ENCODE data around the gene MTHFS. TPM values are rescaled to one million over a fixed set of nuclear protein-coding genes. Genes with fewer than 3 reads are reported as not detected.
"Not testable (repeated sequence)": the region's sequence is repeated elsewhere in the genome, so short reads cannot be mapped to it uniquely, and the experiment has no call there.

Gene MTHFS
- total RNA-seq, 4 donors from 2014 or later = 4.3 to 10.9 (median 10.2) TPM

GRCh38 chr15:79904271-79904670, 7.5 kb upstream of the MTHFS start:
- 84% methylated on average over 4 of the region's 4 CpGs for WGBS
- H3K36me3 ChIP-seq = no peaks in the 10 kb centered on the region
- H3K4me1 ChIP-seq = no peaks in the 10 kb centered on the region
- no peak overlapping the region for H3K4me3 ChIP-seq
- TF ChIP-seq CTCF (IDR thresholded peaks at IDR 0.05) (no peak), EP300 (IDR thresholded peaks at IDR 0.05) (no peak), POLR2A (IDR thresholded peaks at IDR 0.05) (no peak), POLR2AphosphoS5 (IDR thresholded peaks at IDR 0.05) (no peak)
- H3K27me3 ChIP-seq = no peaks in the 10 kb centered on the region
- no peak overlapping the region for H3K27ac ChIP-seq
- H3K9me3 ChIP-seq = no peaks in the 10 kb centered on the region
- no peak for DNase-seq (ENCODE audit: low spot score in 2 of 2)

GRCh38 chr15:79903626-79904025, 6.8 kb upstream of the MTHFS start:
- H3K27me3 ChIP-seq = no peaks in the 10 kb centered on the region
- H3K4me3 ChIP-seq = no peak overlapping the region
- WGBS = 81% methylated on average over 1 of the region's 1 CpG
- no peak for DNase-seq (ENCODE audit: low spot score in 2 of 2)
- no peak overlapping the region for H3K27ac ChIP-seq
- no peaks in the 10 kb centered on the region for H3K36me3 ChIP-seq
- no peaks in the 10 kb centered on the region for H3K4me1 ChIP-seq
- no peak for TF ChIP-seq CTCF (IDR thresholded peaks at IDR 0.05)
- H3K9me3 ChIP-seq = no peaks in the 10 kb centered on the region

- Histone ChIP-seq H3K4me1 (no peaks in the 10 kb centered on the region), H3K36me3 (no peaks in the 10 kb centered on the region), H3K4me3 (no peak overlapping the region), H3K27ac (no peak overlapping the region), H3K27me3 (no peaks in the 10 kb centered on the region), H3K9me3 (no peaks in the 10 kb centered on the region)
- no peak for DNase-seq (ENCODE audit: low spot score in 2 of 2)
- WGBS = 90% methylated on average over 2 of the region's 2 CpGs
- TF ChIP-seq EP300 (IDR thresholded peaks at IDR 0.05) (no peak), POLR2AphosphoS5 (IDR thresholded peaks at IDR 0.05) (no peak), POLR2A (IDR thresholded peaks at IDR 0.05) (no peak), CTCF (IDR thresholded peaks at IDR 0.05) (no peak)
Measured at GRCh38 chr15:79903144-79903543, 6.3 kb upstream of the MTHFS start.

GRCh38 chr15:79901958-79902357, 5.1 kb upstream of the MTHFS start:
- Histone ChIP-seq H3K36me3 (no peaks in the 10 kb centered on the region), H3K9me3 (no peaks in the 10 kb centered on the region), H3K4me3 (no peak overlapping the region), H3K4me1 (peaks cover 5% of the 10 kb centered on the region), H3K27me3 (no peaks in the 10 kb centered on the region), H3K27ac (no peak overlapping the region)
- no peak for DNase-seq (ENCODE audit: low spot score in 2 of 2)
- WGBS = 71% methylated on average over 1 of the region's 1 CpG
- TF ChIP-seq POLR2AphosphoS5 (IDR thresholded peaks at IDR 0.05) (no peak), CTCF (IDR thresholded peaks at IDR 0.05) (no peak), POLR2A (IDR thresholded peaks at IDR 0.05) (no peak), EP300 (IDR thresholded peaks at IDR 0.05) (no peak)

- not testable (repeated sequence) for H3K27me3 ChIP-seq; H3K36me3 ChIP-seq; H3K27ac ChIP-seq; H3K9me3 ChIP-seq; H3K4me3 ChIP-seq; DNase-seq (ENCODE audit: low spot score in 2 of 2)
- 94% methylated on average over 4 of the region's 4 CpGs for WGBS
- H3K4me1 ChIP-seq = peaks cover 12% of the 10 kb centered on the region
Measured at GRCh38 chr15:79900818-79901378, 4.1 kb upstream of the MTHFS start.

- TF ChIP-seq POLR2A (IDR thresholded peaks at IDR 0.05) (no peak), CTCF (IDR thresholded peaks at IDR 0.05) (no peak), POLR2AphosphoS5 (IDR thresholded peaks at IDR 0.05) (no peak), EP300 (IDR thresholded peaks at IDR 0.05) (no peak)
- no peaks in the 10 kb centered on the region for H3K9me3 ChIP-seq
- H3K4me3 ChIP-seq = no peak overlapping the region
- no peak for DNase-seq (ENCODE audit: low spot score in 2 of 2)
- H3K27me3 ChIP-seq = no peaks in the 10 kb centered on the region
- 93% methylated on average over 9 of the region's 9 CpGs for WGBS
- H3K36me3 ChIP-seq = no peaks in the 10 kb centered on the region
- no peak overlapping the region for H3K27ac ChIP-seq
- H3K4me1 ChIP-seq = peaks cover 16% of the 10 kb centered on the region
Measured at GRCh38 chr15:79900087-79900486, 3.3 kb upstream of the MTHFS start.

GRCh38 chr15:79898786-79899185, 2.0 kb upstream of the MTHFS start:
- not testable (repeated sequence) for H3K9me3 ChIP-seq, H3K27ac ChIP-seq
- WGBS = 67% methylated on average over 3 of the region's 3 CpGs

More at GRCh38 chr15:79898786-79899185, 2.0 kb upstream of the MTHFS start:
- not testable (repeated sequence) for H3K36me3 ChIP-seq; DNase-seq (ENCODE audit: low spot score in 2 of 2); H3K27me3 ChIP-seq; H3K4me3 ChIP-seq
- H3K4me1 ChIP-seq = peaks cover 16% of the 10 kb centered on the region
